H9 (cell line): Measurements from ENCODE around the gene RIMS1. TPM values are rescaled to one million over a fixed set of nuclear protein-coding genes. Genes with fewer than 3 reads are reported as not detected.

ENCODE experiments used
- DNase-seq: peaks from one replicate; pipeline ENCODE4 v3.0.0-alpha.2; 2017
- H2AFZ ChIP-seq: one replicate; pipeline ENCODE4 v1.6.1; 2013; ENCODE audit warnings: mild to moderate bottlenecking, low read length, control low read depth, moderate library complexity
- H2AK5ac ChIP-seq: 2 replicates; pipeline ENCODE4 v1.6.1; 2013; ENCODE audit warnings: low read length, control low read depth, mixed read lengths; ENCODE audit not compliant: insufficient read length
- H2BK120ac ChIP-seq: one replicate; pipeline ENCODE4 v1.6.1; 2013; ENCODE audit warnings: low read depth, mild to moderate bottlenecking, low read length, control low read depth, inconsistent platforms; ENCODE audit not compliant: poor library complexity, severe bottlenecking
- H2BK12ac ChIP-seq: 2 replicates; pipeline ENCODE4 v1.6.1; 2013; ENCODE audit warnings: low read length, control low read depth, mixed read lengths, low read depth; ENCODE audit not compliant: insufficient read length
- H2BK15ac ChIP-seq: 2 replicates; pipeline ENCODE4 v1.6.1; 2013; ENCODE audit warnings: low read depth, low read length, control low read depth
- H2BK20ac ChIP-seq: one replicate; pipeline ENCODE4 v1.6.1; 2013; ENCODE audit warnings: low read depth, mild to moderate bottlenecking, low read length, control low read depth, inconsistent platforms; ENCODE audit not compliant: poor library complexity, severe bottlenecking
- H2BK5ac ChIP-seq: 2 replicates; pipeline ENCODE4 v1.6.1; 2013; ENCODE audit warnings: low read length, control low read depth, mixed read lengths; ENCODE audit not compliant: insufficient read length
- H3K14ac ChIP-seq: 2 replicates; pipeline ENCODE4 v1.6.1; 2013; ENCODE audit warnings: low read length, control low read depth; ENCODE audit not compliant: insufficient read depth
- H3K18ac ChIP-seq: 2 replicates; pipeline ENCODE4 v1.6.1; 2013; ENCODE audit warnings: low read depth, mild to moderate bottlenecking, mixed read lengths, low read length, control low read depth; ENCODE audit not compliant: insufficient read length
- H3K23ac ChIP-seq: 2 replicates; pipeline ENCODE4 v1.6.1; 2013; ENCODE audit warnings: low read length, control low read depth, mixed read lengths, low read depth; ENCODE audit not compliant: insufficient read length
- H3K23me2 ChIP-seq: 2 replicates; pipeline ENCODE4 v1.6.1; 2013; ENCODE audit warnings: low read depth, mild to moderate bottlenecking, mixed read lengths, low read length, control low read depth; ENCODE audit not compliant: insufficient read length, poor library complexity, severe bottlenecking
- H3K27ac ChIP-seq: 2 replicates; pipeline ENCODE4 v1.5.1; 2013; ENCODE audit warnings: low read length, control low read depth, mixed read lengths, low read depth; ENCODE audit not compliant: insufficient read length
- H3K27me3 ChIP-seq: 2 replicates; pipeline ENCODE4 v1.6.1; 2013; ENCODE audit warnings: low read length, control low read depth, inconsistent platforms; ENCODE audit not compliant: insufficient read depth
- H3K4ac ChIP-seq: 2 replicates; pipeline ENCODE4 v1.6.1; 2013; ENCODE audit warnings: low read depth, mild to moderate bottlenecking, control low read depth, inconsistent platforms, low read length, moderate library complexity
- H3K4me1 ChIP-seq: 2 replicates; pipeline ENCODE4 v1.6.1; 2013; ENCODE audit warnings: low read length, control low read depth, inconsistent platforms; ENCODE audit not compliant: insufficient read depth
- H3K4me2 ChIP-seq: 2 replicates; pipeline ENCODE4 v1.6.1; 2013; ENCODE audit warnings: low read length, control low read depth, mixed read lengths; ENCODE audit not compliant: insufficient read length, insufficient read depth
- H3K56ac ChIP-seq: 2 replicates; pipeline ENCODE4 v1.6.1; 2013; ENCODE audit warnings: low read depth, mild to moderate bottlenecking, mixed read lengths, low read length, control low read depth; ENCODE audit not compliant: insufficient read length
- H3K79me1 ChIP-seq: 2 replicates; pipeline ENCODE4 v1.6.1; 2013; ENCODE audit warnings: low read depth, mild to moderate bottlenecking, moderate library complexity, low read length, control low read depth, inconsistent platforms; ENCODE audit not compliant: insufficient read depth, poor library complexity, severe bottlenecking
- H3K79me2 ChIP-seq: 2 replicates; pipeline ENCODE4 v1.6.1; 2013; ENCODE audit warnings: low read length, control low read depth, inconsistent platforms; ENCODE audit not compliant: insufficient read depth
- H3K9ac ChIP-seq: 2 replicates; pipeline ENCODE4 v1.6.1; 2013; ENCODE audit warnings: low read length, control low read depth, mixed read lengths; ENCODE audit not compliant: insufficient read length; ENCODE audit errors: extremely low read depth
- H3K9me3 ChIP-seq: one replicate; pipeline ENCODE4 v1.6.1; 2013; ENCODE audit warnings: low read depth, low read length, inconsistent platforms; ENCODE audit not compliant: control insufficient read depth
- H3T11ph ChIP-seq: one replicate; pipeline ENCODE4 v1.6.1; 2013; ENCODE audit warnings: mild to moderate bottlenecking, low read length, control low read depth, inconsistent platforms
- H4K20me1 ChIP-seq: one replicate; pipeline ENCODE4 v1.6.1; 2013; ENCODE audit not compliant: control insufficient read depth, insufficient read length, insufficient read depth
- H4K5ac ChIP-seq: 2 replicates; pipeline ENCODE4 v1.6.1; 2013; ENCODE audit warnings: low read depth, mild to moderate bottlenecking, mixed read lengths, low read length, control low read depth; ENCODE audit not compliant: insufficient read length
- H4K8ac ChIP-seq: replicated peaks from 2 replicates; pipeline ENCODE4 v1.6.1; 2013; ENCODE audit warnings: low read length, control low read depth, mixed read lengths, low read depth; ENCODE audit not compliant: insufficient read length
- H4K91ac ChIP-seq: 2 replicates; pipeline ENCODE4 v1.6.1; 2013; ENCODE audit warnings: low read depth, mild to moderate bottlenecking, moderate library complexity, mixed read lengths, low read length, control low read depth; ENCODE audit not compliant: insufficient read length
- H3K27ac Mint-ChIP-seq, 3 experiments: 2 replicates in 2 of 3; 3 replicates in 1 of 3; pipeline ENCODE4 v1.8.0; 2020 to 2021; ENCODE audit warnings: mixed read lengths in 3 of 3, mild to moderate bottlenecking in 1 of 3, moderate library complexity in 1 of 3
- H3K27me3 Mint-ChIP-seq: 2 replicates; pipeline ENCODE4 v1.8.0; 2021; ENCODE audit warnings: low read depth, mild to moderate bottlenecking, moderate library complexity, mixed read lengths
- H3K36me3 Mint-ChIP-seq, 3 experiments: 2 replicates in 2 of 3; 3 replicates in 1 of 3; pipeline ENCODE4 v1.8.0; 2020 to 2021; ENCODE audit warnings: low read depth in 3 of 3, mixed read lengths in 3 of 3; ENCODE audit not compliant: insufficient read depth in 1 of 3
- H3K4me1 Mint-ChIP-seq, 2 experiments: 2 replicates each; pipeline ENCODE4 v1.8.0; 2020; ENCODE audit warnings: mixed read lengths in 2 of 2
- H3K4me3 Mint-ChIP-seq, 2 experiments: 2 replicates in 1 of 2; 3 replicates in 1 of 2; pipeline ENCODE4 v1.8.0; 2020 to 2021; ENCODE audit warnings: mild to moderate bottlenecking in 2 of 2, mixed read lengths in 2 of 2, moderate library complexity in 1 of 2
- H3K9me3 Mint-ChIP-seq, 2 experiments: 2 replicates in 1 of 2; 3 replicates in 1 of 2; pipeline ENCODE4 v1.8.0; 2020; ENCODE audit warnings: mild to moderate bottlenecking in 2 of 2, mixed read lengths in 2 of 2, moderate library complexity in 1 of 2
- WGBS: extraction: QIAGEN DNeasy Blood & Tissue Kit; methylation state at CpG from one replicate; pipeline ENCODE4 v1.1.7; 2013; ENCODE audit warnings: missing lambda C conversion rate, low lambda C conversion rate, mixed read lengths; ENCODE audit not compliant: insufficient read length; ENCODE audit errors: extremely low coverage; 5-methylcytosine and 5-hydroxymethylcytosine counted together
- total RNA-seq: library from RNA; stranded (reverse); gene quantifications from 2 replicates; pipeline ENCODE4 v1.2.1, GENCODE V29; 2021
- TF ChIP-seq, protein P1 (sequence below): fragments of 200-600 bp; sonication (generic); conservative IDR thresholded peaks from 3 replicates; pipeline ENCODE4 v1.8.0; 2021; ENCODE audit warnings: antibody characterized with exemption, mild to moderate bottlenecking

RIMS1 gene
- total RNA-seq, 1 experiment from 2014 or later, result 0.83 TPM

DNA sequence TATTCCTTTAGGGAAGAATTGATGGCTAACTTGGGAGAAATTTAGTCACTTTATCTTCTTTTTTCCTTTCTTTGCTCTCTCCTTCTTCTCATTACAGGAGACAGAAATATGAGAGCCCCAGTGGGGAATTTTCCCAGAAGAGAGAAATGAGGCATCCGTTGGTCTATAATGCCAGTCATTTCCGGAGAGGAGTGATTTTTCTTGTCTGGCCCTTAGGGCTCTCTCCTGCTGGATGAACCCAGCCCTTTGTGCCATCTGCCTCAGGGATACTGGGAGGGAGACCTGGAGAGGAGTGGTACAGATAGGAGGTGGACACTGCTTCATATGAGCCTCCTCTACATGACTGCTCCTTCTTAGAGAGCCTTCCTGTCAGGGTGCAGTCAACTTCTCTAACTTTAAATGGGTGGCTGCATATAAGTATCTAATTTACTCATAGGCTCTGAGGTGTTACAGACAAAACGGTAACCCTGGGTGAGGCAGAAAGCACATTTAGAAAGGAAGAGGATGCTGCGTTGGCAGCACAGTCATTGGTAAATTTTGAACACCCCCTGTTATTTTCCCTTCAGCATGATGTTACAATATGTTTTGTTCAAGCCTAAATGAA lies 21.9 kb downstream of the RIMS1 start:
- WGBS, result no CpG with 5 or more reads among the region's 4 CpGs
- no peaks in the 10 kb centered on the region for H3K23me2 ChIP-seq
- no peaks in the 10 kb centered on the region for H3K79me1 ChIP-seq
- H2AFZ ChIP-seq, result no peak overlapping the region
- no peaks in the 10 kb centered on the region for H3K9me3 ChIP-seq
- no peaks in the 10 kb centered on the region for H3K79me2 ChIP-seq
- TF ChIP-seq, protein P1, sequence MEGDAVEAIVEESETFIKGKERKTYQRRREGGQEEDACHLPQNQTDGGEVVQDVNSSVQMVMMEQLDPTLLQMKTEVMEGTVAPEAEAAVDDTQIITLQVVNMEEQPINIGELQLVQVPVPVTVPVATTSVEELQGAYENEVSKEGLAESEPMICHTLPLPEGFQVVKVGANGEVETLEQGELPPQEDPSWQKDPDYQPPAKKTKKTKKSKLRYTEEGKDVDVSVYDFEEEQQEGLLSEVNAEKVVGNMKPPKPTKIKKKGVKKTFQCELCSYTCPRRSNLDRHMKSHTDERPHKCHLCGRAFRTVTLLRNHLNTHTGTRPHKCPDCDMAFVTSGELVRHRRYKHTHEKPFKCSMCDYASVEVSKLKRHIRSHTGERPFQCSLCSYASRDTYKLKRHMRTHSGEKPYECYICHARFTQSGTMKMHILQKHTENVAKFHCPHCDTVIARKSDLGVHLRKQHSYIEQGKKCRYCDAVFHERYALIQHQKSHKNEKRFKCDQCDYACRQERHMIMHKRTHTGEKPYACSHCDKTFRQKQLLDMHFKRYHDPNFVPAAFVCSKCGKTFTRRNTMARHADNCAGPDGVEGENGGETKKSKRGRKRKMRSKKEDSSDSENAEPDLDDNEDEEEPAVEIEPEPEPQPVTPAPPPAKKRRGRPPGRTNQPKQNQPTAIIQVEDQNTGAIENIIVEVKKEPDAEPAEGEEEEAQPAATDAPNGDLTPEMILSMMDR, result no peak
- H2BK5ac ChIP-seq, result no peak overlapping the region
- no peaks in the 10 kb centered on the region for H3K27me3 ChIP-seq
- H3K27ac ChIP-seq, result no peak overlapping the region
- no peak overlapping the region for H3K9ac ChIP-seq
- no peak overlapping the region for H2BK12ac ChIP-seq
- H4K5ac ChIP-seq, result no peak overlapping the region
- H3K4me1 ChIP-seq, result 0 out of 2 replicates have a peak, but pooled peaks cover 2% of the 10 kb centered on the region
- H2BK20ac ChIP-seq, result no peak overlapping the region
- H3K14ac ChIP-seq, result no peak overlapping the region; the same call in 1 of the 2 replicates
- Mint-ChIP-seq H3K27me3 (no peaks in the 10 kb centered on the region), H3K27ac (peak overlapping the region in 1 of 3 experiments; percentile 34; a peak in 1 of 7 replicates), H3K36me3 (no peaks in the 10 kb centered on the region; a peak in 1 of 7 replicates), H3K4me1 (peaks cover 8 to 32% of the 10 kb centered on the region in 2 experiments; a peak in 3 of 4 replicates), H3K4me3 (no peak overlapping the region), H3K9me3 (no peaks in the 10 kb centered on the region)
- H2BK120ac ChIP-seq, result no peak overlapping the region
- no peaks in the 10 kb centered on the region for H4K20me1 ChIP-seq
- H3T11ph ChIP-seq, result no peak overlapping the region
- no peak overlapping the region for H4K91ac ChIP-seq
- no peak overlapping the region for H2AK5ac ChIP-seq
- no peak overlapping the region for H3K18ac ChIP-seq
- H3K56ac ChIP-seq, result no peak overlapping the region
- H3K4me2 ChIP-seq, result no peak overlapping the region
- no peak overlapping the region for H2BK15ac ChIP-seq
- no peak for DNase-seq
- H3K4ac ChIP-seq, result no peak overlapping the region
- no peak overlapping the region for H4K8ac ChIP-seq
- no peak overlapping the region for H3K23ac ChIP-seq
